HG03159 (cell line): ENCODE results near the gene NUP62CL.
A peak's percentile ranks its signal among the peaks of the same experiment; 100 is the strongest.
"Not testable (repeated sequence)": the region's sequence is repeated elsewhere in the genome, so short reads cannot be mapped to it uniquely, and the experiment has no call there.

Source experiments
- ATAC-seq: cut with Tn5 transposase; IDR thresholded peaks from one replicate; pipeline ENCODE4 v1.9.1; 2021; ENCODE audit warnings: mild to moderate bottlenecking, moderate library complexity; ENCODE audit not compliant: unreplicated experiment

Gene NUP62CL, protein sequence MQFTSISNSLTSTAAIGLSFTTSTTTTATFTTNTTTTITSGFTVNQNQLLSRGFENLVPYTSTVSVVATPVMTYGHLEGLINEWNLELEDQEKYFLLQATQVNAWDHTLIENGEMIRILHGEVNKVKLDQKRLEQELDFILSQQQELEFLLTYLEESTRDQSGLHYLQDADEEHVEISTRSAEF

DNA sequence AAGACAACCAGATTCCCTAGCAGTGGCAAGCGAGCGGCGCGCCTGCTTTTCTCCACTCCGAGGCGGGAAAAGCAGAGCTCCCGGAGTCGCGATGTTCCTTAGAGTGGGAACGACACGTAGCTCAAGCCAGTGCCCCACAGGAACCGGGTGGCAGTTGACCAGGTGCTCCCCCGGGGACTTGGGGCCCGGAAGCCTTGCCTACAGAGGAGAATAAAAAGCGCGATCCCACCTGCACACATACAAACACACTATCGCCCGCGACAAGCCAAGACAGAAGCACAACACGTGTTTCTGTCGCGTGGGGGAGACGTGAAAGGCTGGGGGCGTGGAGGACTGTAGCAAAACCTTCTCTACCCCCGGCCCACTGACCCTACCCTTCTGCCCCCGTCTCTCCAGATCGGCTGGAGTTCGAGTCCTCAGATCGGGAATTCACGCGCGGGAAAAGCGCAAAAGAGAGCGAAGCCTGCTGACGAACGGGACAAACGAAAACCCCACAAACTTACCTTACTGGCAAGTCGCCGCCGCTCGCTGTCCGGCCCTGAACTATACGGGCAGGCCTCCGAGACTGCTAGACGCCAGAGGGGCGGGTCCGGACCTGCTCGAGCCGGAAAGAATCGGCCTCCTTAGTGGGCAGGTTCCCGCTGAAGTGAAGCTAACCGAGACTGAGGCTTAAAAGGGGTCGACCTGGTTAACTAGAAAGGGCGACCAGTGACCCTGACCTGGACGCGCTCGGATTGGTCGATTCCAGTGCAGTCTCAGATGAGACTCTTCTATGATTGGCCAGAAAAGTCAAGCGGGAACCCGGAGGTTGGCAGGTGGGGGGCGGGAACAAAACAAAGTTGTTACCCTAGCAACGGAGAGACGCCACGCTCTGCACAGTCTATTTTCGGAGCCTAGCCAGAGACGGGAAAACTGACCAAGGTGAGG lies at the start of gene NUP62CL, which contains the start of gene DNAAF6:
NUP62CL (minus strand) TSS at position 664 of the 927 bp plus-strand sequence. CDS start 31,287 bp downstream, outside the sequence.
DNAAF6 (plus strand) TSS at position 842 of the 927 bp plus-strand sequence. CDS start 6,265 bp downstream, outside the sequence.
- ATAC-seq: peak; percentile 95

DNA sequence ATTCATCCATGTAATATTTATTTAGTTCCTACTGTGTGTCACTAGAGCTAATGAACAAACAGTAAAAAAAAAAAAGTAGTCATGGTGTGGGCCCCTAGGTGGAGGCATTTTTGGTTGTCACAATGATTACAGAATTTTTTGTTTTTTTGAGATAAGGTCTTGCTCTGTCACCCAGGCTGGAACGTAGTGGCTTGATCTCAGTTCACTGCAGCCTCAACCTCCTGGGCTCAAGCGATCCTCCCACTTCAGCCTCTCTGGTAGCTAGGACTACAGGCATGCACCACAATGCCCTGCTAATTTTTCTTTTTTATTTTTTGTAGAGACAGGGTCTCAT lies 22.2 kb upstream of the NUP62CL start:
- ATAC-seq: no peak

DNA sequence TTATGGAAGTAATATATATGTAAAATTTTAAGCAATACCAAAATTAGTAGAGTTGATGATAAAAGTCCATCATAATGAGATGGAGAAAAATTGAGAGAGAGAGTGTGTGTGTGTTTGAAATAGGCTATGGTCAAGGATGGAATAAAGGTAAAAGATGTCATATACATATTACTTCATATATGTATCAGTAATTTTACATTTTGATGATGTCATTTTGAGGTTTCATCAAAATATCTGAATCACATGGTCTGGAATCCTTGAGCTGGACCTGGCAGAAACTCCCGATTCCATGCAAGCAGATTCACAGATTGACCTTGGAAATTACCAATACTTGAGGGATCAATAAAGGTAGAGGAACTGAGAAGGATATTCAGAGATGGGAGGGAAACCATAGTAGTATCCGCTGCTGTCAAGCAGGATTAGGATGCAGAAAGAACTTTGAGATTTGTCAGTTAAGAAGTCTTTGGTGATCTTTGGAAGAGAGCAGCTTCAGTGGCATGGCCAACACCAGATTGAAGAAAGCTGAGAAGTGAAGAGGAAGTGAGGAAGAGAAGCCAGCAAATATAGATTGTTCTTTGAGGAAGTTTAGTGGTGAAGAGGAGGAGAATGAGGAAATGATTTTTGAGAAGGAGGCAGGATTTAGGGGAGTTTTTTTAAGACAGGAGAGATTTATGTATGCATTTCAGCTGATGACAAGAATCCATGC lies 21.7 kb upstream of the NUP62CL start:
- no peak for ATAC-seq

DNA sequence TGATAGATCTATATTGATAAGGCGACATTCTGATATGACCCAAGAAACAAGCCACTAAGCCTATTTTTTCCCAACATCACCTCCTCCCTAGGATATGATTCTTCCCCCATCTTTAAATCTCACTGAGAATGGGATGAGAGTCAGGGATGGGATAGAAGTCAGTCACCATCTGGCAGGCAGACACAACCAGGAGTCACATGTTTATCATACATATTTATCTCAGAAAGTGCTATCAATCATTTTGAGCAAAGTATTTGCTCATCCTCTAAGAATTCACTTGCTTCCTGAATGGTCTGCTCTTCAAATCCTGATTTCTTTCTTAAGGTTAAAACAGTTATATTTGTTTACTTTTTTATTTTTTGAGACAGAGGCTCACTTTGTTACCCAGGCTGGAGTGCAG lies 20.5 kb upstream of the NUP62CL start:
- no peak for ATAC-seq

DNA sequence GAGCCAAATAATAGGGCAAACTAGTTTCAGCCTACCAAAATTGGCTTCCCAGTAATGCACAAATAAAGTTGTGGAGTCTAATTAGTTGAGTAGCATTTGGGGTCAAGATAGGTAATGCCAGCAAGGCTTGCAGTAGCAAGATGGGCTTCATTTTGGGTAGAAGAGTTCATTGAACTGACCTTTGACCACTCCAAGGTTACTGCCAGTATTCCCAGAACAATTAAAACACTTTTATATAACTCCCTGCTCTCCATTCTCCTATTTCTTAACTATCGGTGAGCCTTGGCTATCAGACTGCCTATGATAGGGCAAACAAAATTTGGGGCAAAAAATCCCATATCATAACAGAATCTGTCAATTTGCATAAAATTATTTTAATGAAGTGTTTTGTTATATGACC lies 7.2 kb upstream of the NUP62CL start:
- no peak for ATAC-seq

DNA sequence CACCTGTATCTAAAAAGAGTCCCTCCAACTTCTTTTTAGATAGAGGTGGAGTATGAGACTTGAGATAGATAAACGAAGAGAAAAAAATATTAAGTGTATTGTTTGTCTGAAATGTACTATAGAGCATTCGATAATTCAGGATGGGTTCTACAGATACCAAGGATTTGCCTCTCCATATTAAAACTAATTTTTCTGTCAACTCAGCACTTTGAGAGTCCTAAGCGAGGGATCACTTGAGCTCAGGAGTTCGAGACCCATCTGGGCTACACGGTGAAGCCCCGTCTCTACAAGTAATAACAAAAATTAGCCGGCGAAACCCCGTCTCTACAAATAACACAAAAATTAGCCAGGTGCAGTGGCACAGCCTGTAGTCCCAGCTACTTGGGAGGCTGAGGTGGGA lies 1.7 kb upstream of the NUP62CL start:
- no peak for ATAC-seq

DNA sequence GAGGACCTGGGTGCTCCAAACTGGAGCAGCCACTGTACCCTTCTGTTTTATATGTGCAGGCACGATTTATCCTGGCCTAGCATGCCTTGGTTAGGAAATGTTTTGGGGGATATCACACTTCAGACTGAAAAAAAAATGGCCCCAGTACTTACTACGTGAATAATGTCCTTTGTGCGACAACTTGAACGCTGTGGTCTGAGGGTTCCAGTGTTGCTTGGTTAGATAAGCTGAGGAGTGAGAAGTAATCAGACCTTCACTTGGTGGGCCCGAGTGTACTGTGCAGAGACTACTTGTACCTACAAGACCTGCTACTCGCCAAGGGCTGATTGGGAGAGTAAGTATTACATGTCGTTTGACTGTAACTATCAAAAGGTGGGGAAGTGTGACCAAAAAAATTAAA lies 856 bp upstream of the NUP62CL start:
- ATAC-seq: no peak

DNA sequence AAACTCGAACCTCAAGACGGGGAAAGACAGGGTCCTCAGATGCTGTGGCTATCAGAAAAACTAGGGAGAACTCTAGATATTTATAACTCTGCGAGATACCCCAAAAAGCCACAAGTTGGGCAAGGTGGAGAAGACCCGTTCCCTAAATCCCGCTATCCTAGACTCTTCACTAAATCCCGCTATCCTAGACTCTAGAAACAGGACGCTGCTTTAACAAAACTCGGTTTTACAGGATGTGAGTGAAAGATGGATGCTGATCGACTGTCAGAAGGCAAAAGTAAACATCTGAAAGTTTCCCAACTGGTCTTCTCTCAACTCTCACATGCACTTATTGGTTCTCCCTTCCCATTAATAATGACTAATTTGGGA lies 448 bp upstream of the NUP62CL start:
- no peak for ATAC-seq

DNA sequence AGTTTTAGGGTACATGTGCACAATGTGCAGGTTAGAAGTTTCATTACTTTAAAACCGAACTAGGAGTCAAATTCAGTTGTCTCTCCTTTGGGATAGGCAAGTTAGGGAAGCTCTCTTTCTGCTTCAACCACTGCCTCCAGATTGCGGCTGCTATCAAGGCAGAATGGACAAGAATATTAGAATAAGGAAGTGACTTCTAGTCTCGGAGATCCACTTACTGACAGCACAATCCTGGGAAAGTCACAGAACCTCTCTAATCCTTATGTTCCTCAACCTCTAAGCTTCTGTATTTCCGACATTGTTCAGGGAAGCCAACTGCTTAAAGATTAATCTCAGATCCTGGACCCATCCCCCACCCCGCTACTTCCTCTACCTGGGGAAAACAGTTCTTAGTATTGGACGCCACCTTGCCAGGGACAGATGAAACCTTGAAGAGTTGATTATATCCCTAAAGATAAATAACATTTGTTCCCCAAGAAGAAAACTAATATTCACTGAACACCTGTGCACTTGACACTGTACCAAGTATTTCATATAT lies 2.1 kb downstream of the NUP62CL start:
- ATAC-seq: no peak

DNA sequence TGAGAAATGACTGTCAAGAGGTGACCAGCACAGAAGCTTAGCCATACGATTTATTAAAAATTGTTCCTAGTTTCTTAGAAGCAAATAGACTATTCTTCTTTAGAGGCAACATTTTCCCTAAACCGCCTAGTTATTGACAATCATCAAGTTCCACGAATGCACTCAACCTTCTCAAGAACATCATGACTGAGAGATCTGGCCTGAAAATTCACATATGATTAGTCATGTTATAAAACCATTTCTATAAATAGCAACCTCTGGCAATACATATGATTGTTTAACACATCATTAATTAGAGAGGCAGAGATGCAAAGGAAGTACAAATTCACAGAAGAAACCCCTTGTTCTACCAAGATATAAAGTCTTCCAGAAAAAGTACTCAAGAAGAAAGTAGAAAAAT lies 6.7 kb downstream of the NUP62CL start:
- no peak for ATAC-seq

DNA sequence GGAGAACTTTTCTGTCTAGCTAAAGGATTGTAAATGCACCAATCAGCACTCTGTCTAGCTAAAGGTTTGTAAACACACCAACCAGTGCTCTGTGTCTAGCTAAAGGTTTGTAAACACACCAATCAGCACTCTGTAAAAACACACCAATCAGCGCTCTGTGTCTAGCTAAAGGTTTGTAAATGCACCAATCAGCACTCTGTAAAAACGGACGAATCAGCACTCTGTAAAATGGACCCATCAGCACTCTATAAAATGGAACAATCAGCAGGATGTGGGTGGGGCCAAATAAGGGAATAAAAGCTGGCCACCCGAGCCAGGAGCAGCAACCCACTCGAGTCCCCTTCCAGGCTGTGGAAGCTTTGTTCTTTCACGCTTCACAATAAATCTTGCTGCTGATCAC lies 8.2 kb downstream of the NUP62CL start:
- not testable (repeated sequence) for ATAC-seq

DNA sequence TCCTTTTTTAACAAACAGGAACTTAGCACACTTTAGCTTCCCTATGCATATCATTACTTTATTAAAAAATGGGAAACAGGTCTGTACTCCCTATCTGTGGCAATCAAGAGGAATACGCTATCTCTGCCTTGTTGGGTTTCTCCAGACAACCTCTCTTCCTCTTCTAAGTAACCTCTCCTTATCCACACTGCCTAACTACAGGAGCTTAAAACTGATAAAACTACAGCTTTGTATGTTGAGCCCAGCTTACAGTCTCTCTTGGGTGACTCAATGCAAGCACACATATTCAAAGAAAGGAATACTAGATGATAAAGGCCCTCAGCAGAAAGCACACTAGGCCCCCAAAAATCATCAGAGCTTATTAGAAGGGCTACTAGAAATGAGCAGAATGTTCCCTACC lies 8.9 kb downstream of the NUP62CL start:
- no peak for ATAC-seq

DNA sequence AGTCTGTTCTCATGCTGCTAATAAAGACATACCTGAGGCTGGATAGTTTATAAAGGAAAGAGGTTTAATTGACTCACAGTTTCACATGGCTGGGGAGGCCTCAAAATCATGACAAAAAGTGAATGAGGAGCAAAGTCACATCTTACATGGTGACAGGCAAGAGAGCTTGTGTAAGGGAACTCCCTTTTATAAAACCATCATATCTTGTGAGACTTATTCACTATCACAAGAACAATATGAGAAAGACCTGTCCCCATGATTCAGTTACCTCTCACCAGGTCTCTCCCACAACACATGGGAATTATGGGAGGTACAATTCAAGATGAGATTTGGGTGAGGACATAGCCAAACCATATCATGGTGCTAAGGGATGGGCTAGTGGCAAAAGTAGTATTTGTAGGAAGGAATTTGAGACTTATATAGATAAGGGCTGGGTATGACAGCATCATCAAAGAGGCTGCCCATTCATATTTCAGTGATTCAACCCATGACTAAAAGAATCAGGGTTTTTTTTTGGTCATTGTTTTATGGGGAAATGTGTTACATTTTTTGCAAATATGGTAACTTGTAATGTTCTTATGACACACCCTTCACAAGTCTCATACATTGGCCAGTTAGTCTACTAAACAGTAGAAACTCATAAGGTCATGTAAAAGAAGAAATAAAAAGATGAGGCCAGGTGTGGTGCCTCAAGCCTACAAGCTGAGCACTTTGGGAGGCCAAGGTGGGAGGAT lies 34.7 kb downstream of the NUP62CL start:
- ATAC-seq: no peak

DNA sequence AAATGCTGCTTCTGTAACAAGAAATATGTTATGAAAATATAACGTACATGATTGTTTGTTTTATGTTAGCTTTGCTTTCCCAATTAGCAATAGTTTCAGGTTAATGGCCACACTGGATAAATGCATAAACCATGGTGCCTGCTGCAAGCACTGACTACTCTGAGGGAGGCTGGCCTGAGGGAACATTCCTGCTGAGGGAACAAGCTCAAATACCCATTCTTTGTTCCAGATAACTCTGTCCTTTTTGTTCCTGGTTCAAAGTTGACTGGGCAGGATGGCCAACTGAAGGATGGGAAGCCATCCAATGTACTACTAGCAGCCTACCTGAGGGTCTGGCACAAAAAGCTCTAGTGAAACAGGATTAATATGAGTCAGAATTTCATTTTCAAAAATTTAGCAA lies 37.5 kb downstream of the NUP62CL start:
- ATAC-seq: no peak

DNA sequence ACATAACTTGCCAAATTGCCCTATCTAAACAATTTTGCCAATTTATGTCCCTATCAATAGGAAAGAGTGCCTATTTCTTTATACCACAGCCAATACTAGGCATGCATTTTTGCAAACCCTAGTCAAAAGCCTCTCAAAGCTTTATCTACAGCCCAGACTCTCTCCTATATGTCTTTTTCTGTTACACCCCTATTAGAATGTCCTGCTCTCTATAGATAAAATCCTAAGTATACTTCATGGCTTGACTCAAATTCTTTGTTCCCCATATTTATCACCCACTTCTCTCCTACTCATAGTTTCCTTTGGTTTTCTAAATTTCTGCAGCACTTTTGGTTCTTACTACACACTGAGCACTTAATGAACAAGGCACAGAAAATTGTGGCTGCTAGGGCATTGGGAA lies 38.0 kb downstream of the NUP62CL start:
- ATAC-seq: no peak

DNA sequence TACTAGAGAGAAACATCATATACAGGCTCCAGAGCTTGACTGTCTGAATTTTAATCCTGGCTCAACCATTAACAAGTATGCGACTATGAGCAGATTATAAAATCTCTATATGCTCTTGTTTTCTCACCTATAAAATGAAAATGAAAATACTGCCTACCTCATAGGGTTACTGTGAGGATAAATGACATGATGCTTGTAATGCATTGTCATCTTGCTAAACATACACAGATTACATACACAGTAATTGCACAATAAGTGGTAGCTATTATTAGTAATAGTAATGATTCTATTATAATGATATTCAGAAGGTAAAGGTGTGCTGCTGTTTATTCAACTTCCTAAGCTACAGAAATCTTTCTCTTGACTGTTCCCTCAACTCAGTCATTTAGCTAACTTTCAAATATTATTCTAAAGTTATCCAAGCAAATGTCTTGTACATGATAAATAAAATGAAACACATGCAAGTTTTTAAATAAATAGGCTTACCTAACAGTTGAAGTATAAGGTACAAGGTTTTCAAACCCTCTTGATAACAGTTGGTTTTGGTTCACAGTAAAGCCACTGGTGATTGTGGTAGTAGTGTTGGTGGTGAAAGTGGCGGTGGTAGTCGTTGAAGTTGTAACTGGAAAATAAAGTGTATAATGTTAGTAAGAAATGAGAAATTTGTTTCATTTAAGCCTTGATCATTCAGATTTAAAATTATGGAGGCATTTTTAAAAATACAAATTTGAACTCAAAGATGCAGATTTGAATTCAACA lies 38.9 kb downstream of the NUP62CL start:
- no peak for ATAC-seq

DNA sequence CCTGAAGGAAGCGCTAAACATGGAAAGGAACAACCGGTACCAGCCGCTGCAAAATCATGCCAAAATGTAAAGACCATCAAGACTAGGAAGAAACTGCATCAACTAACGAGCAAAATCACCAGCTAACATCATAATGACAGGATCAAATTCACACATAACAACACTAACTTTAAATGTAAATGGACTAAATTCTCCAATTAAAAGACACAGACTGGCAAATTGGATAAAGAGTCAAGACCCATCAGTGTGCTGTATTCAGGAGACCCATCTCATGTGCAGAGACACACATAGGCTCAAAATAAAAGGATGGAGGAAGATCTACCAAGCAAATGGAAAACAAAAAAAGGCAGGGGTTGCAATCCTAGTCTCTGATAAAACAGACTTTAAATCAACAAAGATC lies 48.6 kb downstream of the NUP62CL start:
- not testable (repeated sequence) for ATAC-seq

DNA sequence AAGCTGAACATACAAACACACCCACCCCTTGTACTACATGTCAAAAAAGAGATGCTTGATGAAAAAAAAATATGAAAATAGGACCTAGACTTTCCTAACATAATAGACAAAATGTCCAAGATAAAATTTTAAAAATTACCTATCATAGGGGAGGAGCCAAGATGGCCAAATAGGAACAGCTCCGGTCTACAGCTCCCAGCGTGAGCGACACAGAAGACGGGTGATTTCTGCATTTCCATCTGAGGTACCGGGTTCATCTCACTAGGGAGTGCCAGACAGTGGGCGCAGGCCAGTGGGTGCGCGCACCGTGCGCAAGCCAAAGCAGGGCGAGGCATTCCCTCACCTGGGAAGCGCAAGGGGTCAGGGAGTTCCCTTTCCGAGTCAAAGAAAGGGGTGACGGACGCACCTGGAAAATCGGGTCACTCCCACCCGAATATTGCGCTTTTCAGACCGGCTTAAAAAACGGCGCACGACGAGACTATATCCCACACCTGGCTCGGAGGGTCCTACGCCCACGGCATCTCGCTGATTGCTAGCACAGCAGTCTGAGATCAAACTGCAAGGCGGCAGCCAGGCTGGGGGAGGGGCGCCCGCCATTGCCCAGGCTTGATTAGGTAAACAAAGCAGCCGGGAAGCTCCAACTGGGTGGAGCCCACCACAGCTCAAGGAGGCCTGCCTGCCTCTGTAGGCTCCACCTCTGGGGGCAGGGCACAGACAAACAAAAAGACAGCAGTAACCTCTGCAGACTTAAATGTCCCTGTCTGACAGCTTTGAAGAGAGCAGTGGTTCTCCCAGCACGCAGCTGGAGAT lies 50.4 kb downstream of the NUP62CL start:
- not testable (repeated sequence) for ATAC-seq
